NCI-H2196 treated with DMSO at 0.1 percent for 48 hours (cell line): ENCODE data around the gene TBCK.
"Not testable (repeated sequence)": the region's sequence is repeated elsewhere in the genome, so short reads cannot be mapped to it uniquely, and the experiment has no call there.

Source experiments
- DNase-seq: peaks from one replicate; lab custom pipeline; 2025; ENCODE audit not compliant: unreplicated experiment; lab: John Stamatoyannopoulos, UW

The TBCK gene

DNA sequence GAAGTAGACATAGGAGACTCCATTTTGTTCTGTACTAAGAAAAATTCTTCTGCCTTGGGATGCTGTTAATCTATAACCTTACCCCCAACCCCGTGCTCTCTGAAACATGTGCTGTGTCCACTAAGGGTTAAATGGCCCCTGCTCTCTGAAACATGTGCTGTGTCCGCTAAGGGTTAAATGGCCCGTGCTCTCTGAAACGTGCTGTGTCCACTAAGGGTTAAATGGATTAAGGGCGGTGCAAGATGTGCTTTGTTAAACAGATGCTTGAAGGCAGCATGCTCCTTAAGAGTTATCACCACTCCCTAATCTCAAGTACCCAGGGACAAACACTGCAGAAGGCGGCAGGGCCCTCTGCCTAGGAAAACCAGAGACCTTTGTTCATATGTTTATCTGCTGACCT, 5.8 kb upstream of the TBCK start:
- not testable (repeated sequence) for DNase-seq

DNA sequence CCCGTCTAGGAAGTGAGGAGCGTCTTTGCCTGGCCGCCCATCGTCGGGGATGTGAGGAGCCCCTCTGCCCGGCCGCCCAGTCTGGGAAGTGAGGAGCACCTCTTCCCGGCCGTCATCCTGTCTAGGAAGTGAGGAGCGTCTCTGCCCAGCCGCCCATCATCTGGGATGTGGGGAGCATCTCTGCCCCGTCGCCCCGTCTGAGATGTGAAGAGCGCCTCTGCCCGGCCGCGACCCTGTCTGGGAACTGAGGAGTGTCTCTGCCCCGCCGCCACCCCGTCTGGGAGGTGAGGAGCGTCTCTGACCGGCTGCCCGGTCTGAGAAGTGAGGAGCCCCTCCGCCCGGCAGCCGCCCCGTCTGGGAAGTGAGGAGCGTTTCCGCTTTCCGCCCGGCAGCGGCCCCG, 5.2 kb upstream of the TBCK start:
- DNase-seq: not testable (repeated sequence)

DNA sequence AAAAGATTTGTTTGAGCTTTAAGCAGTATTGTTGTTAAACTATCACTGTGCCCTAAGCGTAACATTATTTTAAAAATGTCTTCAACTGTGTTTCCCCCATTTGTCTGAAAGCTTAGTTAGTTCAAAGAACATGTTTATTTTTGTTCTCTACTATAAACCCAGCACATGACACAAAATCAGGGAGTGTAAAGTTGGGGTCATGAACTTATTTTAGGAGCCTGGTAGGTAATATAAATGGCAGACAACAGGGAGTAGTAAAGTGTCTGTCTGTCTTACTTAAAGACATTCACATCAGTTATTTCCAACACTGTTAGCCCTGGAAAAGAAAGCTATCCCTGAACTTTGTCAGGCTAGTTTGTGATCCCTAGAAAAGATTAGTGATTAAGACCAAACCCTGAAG, 4.2 kb upstream of the TBCK start:
- no peak for DNase-seq

DNA sequence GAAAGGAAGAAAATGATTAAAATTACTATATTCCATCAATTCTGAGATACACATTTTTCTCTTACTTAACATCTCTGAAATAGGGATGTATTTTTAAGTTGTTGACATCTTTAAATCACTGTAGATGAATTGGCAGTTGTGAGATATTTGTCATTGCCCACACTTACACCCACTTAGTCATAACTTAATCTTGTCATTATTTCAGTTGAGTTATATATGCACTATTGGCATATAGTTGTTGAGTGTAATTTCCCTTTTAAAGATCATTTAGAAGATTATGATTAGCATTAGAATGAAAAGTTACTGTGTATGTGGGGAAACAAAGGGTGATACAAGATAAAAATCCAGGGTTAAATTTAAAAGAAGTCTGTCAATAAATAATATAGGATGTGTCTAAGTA, 2.5 kb upstream of the TBCK start:
- no peak for DNase-seq

DNA sequence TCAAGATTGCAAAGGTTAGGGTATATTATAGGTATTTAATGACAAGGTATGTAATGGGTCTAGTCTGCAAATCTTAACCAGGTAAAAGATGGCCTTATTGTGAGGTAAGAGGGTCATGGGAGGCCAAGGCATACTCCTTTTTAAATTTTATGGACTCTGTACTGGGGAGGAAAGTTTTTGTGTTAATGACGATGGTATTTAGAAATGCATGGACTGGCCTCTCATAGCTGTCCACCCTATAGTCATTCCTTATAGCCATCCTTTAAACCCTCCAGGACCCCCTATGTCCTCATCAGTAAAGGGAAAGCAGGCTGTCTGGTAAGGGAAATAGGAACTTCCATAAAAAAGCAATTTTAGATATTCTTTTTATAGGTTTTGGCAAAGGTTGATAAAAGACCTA, 1.8 kb upstream of the TBCK start:
- DNase-seq: no peak

DNA sequence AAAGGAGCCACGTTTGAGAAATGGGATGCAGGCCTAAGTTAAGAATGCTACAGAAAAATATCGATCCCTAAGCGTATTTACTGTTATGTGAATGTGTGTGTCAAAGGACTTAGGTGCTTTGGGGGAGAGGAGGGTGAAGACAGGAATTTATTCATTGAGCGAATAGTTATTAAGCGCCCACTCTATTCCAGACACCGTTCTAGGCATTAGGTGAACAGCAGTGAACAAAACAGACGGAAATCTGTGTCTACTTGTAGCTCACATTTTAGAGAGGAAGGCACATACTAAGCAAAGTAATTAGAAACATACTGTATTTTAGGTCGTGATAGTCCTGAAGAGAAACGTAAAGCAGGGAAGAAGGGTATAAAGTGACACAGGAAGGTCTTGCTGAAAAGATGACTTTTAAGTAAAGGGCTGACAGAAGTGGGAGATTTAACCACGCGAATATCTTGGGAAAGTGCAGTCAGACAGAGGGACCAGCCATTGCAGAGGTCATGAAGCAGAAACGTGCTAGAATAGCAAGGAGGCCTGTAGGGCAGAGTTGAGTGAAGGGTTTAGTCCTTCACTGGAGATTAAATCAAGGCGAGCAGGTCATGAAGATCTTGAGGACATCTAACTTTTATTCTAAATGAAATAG, 882 bp upstream of the TBCK start:
- DNase-seq: no peak

DNA sequence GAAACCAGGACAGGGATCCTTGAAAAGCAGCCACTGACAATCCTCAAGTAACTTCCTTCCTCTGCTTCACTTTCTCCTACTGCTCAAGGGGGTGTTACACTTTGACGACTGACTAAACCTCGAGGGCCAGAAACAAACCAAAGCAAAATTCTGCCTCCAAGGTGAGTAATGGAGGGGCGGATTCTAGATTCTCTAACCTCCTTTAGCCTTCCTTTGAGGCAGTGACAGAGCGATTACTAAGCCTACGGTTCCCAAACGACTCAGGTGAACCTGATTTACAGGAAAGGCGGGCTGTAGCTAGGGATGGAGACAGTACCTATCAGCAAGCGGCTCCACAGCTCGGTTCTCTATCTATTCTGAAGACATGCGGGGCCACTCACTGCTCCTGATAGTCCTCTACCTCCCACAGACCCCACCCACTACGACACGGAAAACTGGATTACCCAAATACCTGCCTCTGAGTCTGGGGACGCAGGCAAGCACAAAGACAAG, 487 bp downstream of the TBCK start:
- no peak for DNase-seq

DNA sequence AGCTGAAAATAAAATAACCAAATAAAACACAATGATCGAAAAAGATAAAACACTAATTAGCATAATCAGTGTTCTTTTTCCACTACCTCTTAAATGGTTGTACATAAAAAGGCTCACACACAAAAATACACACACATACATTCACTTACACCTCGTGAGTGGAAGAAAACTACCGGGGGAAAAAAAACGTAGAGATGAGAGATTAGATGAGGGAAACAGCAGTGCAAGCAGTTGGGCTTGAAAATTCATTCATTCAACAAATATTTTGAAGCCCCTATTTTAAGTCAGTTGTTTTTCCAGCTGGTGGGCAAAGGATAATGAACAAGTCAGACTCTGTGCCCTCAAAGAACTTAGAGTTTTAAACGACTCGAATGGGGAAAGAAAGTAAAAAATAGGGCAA, 1.0 kb downstream of the TBCK start:
- no peak for DNase-seq

DNA sequence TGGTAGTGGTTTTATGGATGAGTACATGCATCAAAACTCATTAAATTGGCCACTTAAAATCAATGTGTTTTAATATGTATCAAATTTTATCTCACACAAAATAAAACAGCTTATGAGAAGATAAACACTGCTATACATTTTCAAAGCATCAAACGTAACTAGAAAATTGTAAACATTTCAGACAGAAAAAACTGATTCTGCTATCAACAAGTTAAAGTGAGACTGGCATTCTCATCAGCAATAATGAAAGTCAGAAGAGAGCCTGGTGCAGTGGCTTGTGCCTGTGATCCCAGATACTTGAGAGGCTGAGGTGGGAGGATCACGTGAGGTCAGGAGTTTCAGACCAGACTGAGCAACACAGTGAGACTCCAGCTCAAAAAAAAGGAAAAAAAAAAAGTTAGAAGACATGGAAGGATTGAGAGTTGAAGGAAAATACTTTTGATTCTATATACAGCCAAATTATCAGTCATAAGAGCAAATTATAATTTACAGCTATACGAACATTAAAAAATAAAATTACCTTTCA, 2.9 kb downstream of the TBCK start:
- no peak for DNase-seq

DNA sequence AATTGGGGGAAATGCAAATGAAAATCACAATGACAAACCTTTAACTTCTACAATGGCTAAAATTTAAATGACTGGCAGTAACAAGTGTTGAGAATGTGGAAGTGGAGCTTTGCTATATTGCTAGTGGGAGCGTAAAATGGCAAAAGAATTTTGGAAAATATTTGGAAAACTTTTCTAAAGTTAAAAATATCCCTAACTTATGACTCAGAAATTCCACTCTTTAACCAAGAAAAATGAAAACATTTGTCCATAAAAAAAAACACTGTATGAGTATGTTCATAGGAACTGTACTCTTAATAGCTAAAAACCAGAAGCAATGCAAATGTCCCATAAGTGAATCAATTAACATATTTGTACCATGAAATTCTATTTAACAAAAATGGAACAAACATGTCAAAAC, 3.6 kb downstream of the TBCK start:
- DNase-seq: no peak

DNA sequence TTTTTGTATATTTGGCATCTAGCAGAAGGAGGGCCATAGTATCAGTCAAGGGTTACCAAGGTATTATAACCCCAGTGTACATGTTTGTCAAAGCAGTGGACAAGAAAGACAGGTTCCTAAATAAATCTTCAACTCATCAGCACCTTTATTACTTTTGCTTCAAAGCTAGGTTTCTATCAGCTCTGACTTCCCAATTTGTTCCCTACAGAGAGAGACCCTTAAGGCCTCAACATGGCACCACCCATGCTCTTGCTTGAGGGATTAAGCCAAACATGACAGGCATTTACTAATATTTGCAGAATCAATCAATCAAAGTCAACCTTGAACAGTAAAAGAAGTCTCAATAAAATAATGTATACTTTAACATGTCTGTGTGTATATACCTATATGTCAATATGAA, 9.4 kb downstream of the TBCK start:
- no peak for DNase-seq

DNA sequence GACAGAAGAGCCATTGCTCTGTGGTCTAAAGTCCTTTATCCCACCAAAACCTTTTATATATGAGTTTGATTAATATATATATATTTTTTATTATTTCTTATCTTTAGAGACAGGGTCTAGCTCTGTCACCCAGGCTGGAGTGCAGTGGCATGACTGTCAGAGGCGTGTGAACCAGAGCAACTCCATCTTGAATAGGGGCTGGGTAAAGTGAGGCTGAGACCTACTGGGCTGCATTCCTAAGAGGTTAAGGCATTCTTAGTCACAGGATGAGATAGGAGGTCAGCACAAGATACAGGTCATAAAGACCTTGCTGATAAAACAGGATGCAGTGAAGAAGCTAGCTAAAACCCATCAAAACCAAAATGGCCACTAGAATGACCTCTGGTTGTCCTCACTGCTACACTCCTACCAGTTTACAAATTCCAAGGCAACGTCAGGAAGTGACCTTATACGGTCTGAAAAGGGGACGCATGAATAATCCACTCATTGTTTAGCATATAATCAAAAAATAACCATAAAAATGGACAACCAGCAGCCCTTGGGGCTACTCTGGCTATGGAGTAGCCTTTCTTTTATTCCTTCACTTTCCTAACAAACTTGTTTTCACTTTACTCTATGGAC, 10.5 kb downstream of the TBCK start:
- DNase-seq: no peak

DNA sequence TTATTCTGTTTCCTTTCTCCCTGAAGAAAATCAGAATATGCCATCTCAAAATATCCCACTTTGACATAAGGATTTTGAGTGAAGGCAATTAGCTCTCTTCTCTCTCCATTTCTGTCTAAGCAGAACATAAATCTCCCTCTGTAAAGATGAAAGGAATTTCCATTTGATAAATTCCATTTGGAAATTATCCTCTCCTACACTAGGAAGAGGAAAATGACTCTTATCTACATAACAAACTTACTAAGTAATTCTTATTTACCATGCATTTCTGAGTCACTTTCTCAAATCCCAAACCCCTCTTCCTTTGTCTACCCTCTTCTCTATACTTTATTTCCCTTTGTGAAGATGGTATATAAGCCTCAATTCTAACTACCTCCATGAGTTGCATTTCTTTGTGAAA, 11.4 kb downstream of the TBCK start:
- DNase-seq: no peak

DNA sequence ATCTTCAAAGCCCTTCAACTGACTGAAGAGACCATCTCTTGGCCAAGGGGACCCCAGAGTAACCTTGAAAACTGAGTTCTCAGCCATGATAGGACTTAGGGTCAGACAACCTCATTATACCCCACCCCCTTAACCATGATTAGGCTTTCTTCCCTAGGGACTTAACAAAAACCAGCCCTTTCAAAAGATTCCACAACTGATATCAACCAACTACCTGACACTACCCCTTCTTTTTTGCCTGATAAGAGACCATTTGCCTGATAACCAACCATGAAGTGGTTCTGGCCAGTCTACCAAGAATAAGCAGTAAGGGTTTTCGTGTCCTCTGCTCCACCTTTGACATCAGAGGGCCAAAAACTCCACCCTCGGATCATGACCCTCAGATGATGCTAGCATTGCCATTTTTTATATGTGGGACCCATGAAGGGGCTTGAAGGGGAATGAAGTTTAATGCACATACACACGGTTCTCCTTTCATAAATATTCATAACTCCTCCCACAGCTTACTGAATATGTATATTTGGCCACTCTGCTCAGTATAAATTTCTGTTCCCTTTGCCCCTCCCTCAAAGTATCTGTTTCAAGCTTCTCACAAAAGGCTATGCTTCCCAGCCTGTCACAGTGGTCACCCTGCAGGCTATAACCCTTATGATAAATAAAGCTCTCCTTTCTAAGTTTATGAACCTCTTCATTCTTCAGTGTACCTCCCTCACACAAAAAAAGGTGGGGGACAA, 12.3 kb downstream of the TBCK start:
- DNase-seq: no peak

DNA sequence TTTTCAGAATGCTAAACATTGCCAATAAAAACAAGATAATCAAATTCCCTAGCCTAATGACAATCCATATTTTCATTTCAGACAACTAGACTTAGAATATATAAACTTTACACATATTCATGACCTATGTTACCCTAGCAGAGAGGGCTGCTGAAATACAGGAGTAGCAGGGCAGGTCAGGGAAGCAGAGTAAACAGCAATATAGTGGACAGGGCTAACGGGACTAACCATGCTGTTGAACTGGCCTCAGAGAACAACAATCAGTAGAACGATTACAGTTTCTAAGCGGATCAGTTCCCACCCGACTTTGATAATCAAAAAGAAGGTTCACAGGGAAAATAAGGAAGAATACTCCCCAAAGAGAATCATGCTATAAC, 14.0 kb downstream of the TBCK start:
- DNase-seq: no peak

DNA sequence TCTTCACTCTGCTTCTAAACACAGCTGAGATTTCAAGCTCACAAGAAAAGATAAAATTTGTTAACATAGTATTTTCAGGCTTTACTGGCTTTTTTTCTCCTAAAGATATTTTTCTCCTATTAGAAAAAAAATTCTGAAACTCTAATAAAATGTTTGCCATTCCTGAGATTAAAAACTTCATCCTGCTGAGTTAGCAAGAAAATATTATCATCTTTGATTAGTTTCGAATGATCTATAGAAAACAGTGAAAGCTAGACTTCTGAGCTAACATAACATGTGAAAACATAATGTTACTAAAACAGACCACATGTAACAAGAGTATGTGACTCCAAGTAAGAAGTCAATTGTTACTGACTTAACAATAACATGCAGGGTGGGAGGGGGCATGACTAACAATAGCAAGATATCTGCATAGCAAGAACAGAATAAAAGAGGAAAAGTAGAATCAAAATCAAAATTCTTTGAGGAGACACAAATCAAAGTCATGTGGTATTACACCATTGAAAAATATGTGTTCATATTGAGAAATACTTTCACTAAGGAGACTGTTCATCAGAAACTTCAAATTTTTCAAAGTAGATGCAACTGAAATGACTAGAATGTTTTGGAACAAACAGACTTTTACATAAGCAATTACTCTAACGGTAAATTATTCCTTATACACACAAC, 14.5 kb downstream of the TBCK start:
- DNase-seq: no peak

DNA sequence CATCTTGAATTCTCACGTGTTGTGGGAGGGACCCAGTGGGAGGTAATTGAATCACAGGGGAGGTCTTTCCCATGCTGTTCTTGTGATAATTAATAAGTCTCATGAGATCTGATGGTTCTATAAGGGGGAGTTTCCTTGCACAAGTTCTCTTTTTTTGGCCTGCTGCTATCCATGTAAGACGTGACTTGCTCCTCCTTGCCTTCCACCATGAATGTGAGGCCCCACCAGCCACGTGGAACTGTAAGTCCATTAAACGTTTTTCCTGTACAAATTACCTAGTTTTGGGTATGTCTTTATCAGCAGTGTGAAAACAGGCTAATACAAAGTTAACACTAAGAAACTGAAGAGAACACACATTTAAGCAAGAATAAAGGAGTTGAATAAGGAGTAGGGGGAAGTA, 16.0 kb downstream of the TBCK start:
- DNase-seq: no peak

DNA sequence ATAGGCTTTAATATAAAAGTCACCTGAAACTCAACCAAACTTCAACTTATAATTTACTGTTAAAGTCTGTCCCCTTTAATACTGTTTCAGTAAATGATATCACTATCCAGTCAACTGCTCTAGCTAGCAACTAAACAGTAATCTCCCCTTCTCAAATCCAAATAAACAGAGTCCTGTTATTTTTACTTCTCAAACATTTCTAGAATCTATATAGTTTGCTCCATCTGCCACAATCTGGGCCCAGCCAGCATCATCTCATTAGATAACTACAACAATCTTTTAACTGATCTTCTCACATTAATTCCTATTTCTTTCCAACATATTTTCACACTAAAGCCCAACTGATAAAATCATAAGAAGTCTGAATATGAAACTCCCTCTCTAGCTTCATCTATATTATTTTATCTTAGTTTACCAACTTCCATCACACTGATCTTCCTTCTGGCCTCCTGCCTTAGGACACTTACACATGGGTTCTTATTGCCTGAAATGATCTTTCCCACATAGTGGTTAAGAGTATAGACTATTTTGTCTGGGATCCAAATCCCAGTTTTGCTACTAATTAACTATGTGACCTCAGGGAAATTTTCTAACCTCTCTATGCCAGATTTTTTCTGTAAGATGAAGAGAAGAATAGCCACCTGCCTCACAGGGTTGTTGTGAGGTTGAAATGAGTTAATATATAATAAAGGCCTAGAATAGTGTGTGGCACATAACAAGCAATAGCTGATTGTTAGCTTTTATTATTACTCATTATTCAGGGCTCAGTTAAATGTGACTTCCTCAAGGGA, 18.6 kb downstream of the TBCK start:
- DNase-seq: no peak

DNA sequence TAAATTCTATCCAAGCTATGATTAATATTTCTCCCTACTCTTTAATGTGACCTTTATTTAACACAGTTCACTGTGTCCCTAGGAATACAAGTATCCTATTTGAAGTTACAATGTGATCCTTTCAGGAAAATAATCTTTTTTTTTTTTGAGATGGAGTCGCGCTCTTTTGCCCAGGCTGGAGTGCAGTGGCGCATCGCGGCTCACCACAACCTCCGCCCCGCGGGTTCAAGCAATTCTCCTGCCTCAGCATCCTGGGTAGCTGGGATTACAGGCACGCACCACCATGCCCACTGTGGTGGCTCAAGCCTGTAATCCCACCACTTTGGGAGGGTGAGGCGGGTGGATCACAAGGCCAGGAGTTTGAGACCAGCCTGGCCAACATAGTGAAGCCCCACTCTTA, 21.9 kb downstream of the TBCK start:
- no peak for DNase-seq

DNA sequence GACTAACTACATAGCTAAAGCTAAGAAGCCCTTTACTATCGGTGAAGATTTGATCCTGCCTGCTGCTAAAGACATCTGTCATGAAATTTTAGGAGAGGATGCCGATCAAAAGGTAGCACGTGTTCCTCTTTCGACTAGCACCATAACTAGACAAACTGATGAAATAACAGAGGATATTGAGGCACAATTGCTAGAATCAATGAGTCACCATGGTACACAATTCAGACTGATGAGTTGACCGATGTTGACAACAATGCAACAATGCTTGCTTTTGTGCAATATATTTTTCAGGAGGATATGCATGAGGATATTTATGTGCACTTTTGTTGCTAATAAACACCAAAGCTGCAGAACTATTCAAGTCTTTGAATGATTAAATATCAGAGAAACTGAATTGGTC, 24.3 kb downstream of the TBCK start:
- no peak for DNase-seq

DNA sequence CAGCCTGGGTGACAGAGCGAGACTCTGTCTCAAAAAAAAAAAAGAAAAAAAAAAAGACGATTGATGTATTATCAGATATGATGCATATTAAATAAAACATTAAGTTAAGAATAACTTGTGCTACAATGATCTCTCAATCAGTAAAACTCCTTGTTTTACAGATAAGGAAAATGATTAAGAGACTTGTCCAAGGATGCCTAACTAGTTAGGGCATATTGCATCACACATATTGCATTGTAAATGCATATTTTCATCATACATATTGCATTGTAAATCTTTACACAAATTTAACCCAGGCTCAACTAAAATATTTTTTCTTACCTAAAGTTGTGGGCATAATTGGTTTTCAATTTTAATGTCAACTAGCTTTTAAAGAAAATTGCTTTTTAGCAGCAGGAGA, 26.3 kb downstream of the TBCK start:
- no peak for DNase-seq
